Testis (tissue), 2 donors: Measurements from ENCODE around the gene MT1M.

Source experiments
- POLR2A ChIP-seq: fragments of 450-650 bp; IDR thresholded peaks from one replicate; pipeline ENCODE4 v1.6.1; 2017; ENCODE audit warnings: antibody characterized with exemption, mild to moderate bottlenecking, moderate library complexity
- TF ChIP-seq, protein P1 (sequence below), 3 experiments: fragments of 450-650 bp in 2 of 3; fragments of 200-600 bp in 1 of 3; sonication (generic) in 1 of 3; IDR thresholded peaks; one replicate each; pipeline ENCODE4 v1.5.1; 2016 to 2019; ENCODE audit warnings: antibody characterized with exemption in 3 of 3, mild to moderate bottlenecking in 2 of 3, moderate library complexity in 1 of 3

DNA sequence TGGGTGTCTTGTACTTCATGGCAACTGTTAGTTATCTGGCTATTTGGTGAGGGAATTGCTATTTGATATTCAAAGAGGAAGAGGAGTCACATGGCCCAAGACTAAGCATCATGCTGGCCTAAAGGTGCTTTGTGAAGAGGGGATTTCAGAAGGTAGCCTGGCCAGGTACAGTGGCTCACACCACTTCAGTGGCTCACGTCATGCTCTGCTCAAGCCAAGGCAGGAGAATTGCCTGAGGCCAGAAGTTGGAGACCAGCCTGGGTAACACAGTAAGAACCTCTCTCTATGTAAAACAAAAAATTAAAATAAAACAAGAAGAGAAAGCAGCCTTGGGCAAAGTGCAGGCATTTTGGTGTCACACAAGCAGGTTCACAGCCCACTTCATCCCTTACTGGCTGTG lies 12.9 kb downstream of the MT1M start:
- TF ChIP-seq, protein P1, sequence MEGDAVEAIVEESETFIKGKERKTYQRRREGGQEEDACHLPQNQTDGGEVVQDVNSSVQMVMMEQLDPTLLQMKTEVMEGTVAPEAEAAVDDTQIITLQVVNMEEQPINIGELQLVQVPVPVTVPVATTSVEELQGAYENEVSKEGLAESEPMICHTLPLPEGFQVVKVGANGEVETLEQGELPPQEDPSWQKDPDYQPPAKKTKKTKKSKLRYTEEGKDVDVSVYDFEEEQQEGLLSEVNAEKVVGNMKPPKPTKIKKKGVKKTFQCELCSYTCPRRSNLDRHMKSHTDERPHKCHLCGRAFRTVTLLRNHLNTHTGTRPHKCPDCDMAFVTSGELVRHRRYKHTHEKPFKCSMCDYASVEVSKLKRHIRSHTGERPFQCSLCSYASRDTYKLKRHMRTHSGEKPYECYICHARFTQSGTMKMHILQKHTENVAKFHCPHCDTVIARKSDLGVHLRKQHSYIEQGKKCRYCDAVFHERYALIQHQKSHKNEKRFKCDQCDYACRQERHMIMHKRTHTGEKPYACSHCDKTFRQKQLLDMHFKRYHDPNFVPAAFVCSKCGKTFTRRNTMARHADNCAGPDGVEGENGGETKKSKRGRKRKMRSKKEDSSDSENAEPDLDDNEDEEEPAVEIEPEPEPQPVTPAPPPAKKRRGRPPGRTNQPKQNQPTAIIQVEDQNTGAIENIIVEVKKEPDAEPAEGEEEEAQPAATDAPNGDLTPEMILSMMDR (IDR thresholded peaks at IDR 0.05), result no peak
- no peak for TF ChIP-seq POLR2A
